Kidney (tissue), 14 donors: Measurements from ENCODE around the gene SLC6A17. TPM values are rescaled to one million over a fixed set of nuclear protein-coding genes. Genes with fewer than 3 reads are reported as not detected.

Experiments used
- DNase-seq, 5 donors: peaks; one replicate each; pipeline ENCODE4 v3.0.0-alpha.2; 2013 to 2020
- FAIRE-seq: peaks from 2 replicates; lab custom pipeline; 2012; peaks lifted over from hg19 to GRCh38; lab: Jason Lieb, UNC
- H3K27ac ChIP-seq, 2 donors: one replicate each; pipeline ENCODE4 v1.7.0; 2013; ENCODE audit warnings: low read depth in 2 of 2, low read length in 2 of 2, inconsistent platforms in 1 of 2
- H3K27me3 ChIP-seq: one replicate; pipeline ENCODE4 v1.7.1; 2013; ENCODE audit warnings: low read length, inconsistent platforms; ENCODE audit not compliant: control insufficient read depth, insufficient read depth
- H3K36me3 ChIP-seq, 3 donors: one replicate each; pipeline versions ENCODE4 v1.7.0 to v1.7.1; 2013; ENCODE audit warnings: low read length in 3 of 3, control low read depth in 1 of 3, inconsistent platforms in 1 of 3; ENCODE audit not compliant: insufficient read depth in 3 of 3, control insufficient read depth in 2 of 3
- H3K4me1 ChIP-seq, 3 donors: one replicate each; pipeline versions ENCODE4 v1.7.0 to v1.7.1; 2013; ENCODE audit warnings: low read length in 3 of 3, inconsistent platforms in 1 of 3, low read depth in 1 of 3; ENCODE audit not compliant: control insufficient read depth in 2 of 3, insufficient read depth in 2 of 3
- H3K4me3 ChIP-seq, 3 donors: one replicate each; pipeline versions ENCODE4 v1.7.0 to v1.8.1; 2013; ENCODE audit warnings: low read length in 3 of 3, control low read depth in 1 of 3, inconsistent platforms in 1 of 3
- H3K9ac ChIP-seq, 3 donors: one replicate each; pipeline versions ENCODE4 v1.7.0 to v1.7.1; 2013; ENCODE audit warnings: low read length in 3 of 3, control low read depth in 1 of 3, inconsistent platforms in 1 of 3
- H3K9me3 ChIP-seq, 3 donors: one replicate each; pipeline versions ENCODE4 v1.7.0 to v1.7.1; 2013; ENCODE audit warnings: low read length in 3 of 3, control low read depth in 1 of 3, inconsistent platforms in 1 of 3; ENCODE audit not compliant: control insufficient read depth in 2 of 3, insufficient read depth in 1 of 3
- intact Hi-C: fragments of 100-400 bp; cut with DNase I; formaldehyde crosslinking; loops from one replicate; pipeline ENCODE4 v1.11.1; 2022
- polyA plus RNA-seq: library from polyadenylated mRNA; stranded (reverse); fragments of 350-450 nt; fragmentation: Illumina TruSeq; extraction: RNeasy Lipid Tissue Mini Kit (QIAGEN cat#74804); gene quantifications from one replicate; pipeline ENCODE4 v1.2.3, GENCODE V29; 2014; ENCODE audit warnings: low read depth, low replicate concordance; ENCODE audit not compliant: insufficient read depth
- total RNA-seq: library from RNA; stranded (reverse); fragmentation: NEBNext Ultra II Directional; extraction: Animal tissue kit (Norgen Biotek cat#: 25700); gene quantifications from one replicate; pipeline ENCODE4 v1.2.1, GENCODE V29; 2021
- TF ChIP-seq, protein P1 (sequence below): IDR thresholded peaks from 3 replicates; pipeline ENCODE4 v1.5.1; 2012; ENCODE audit warnings: mild to moderate bottlenecking, moderate library complexity, borderline replicate concordance; ENCODE audit not compliant: insufficient read depth; ENCODE audit errors: extremely low read depth
- donor health status: control.
- donor health status: control.
- donor health status: control.
- donor health status: control.
- donor health status: control.
- donor health status: DM: yes; HTN: yes; CAD: no.
- donor health status: Normal renal cell carcinoma (clear cell type).

Gene SLC6A17
- total and polyA plus RNA-seq, 2 donors from 2014 or later, result 1.7 to 2.3 TPM

DNA sequence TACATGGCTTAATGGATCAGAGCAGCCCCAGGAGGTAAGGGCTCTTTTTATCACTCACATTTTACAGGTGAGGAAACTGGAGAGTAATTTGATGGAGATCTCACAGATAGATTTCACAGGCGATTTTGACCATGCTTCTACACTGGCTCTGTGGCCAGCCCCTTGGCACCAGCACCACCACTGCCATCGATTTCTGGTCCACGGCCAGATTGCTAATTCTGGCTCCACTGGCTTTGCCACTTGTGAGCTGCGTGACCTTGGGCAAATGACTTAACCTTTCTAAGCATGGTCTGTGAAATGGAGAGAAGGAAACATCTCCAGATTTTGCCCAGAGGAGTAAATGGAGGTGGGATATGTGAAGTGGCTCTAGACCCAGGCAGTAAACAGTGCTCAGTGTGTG, 92.4 kb downstream of the SLC6A17 start:
- Histone ChIP-seq H3K4me1 (peaks cover 0 to 4% (median 0%) of the 10 kb centered on the region in 3 donors), H3K9ac (no peak overlapping the region), H3K4me3 (no peak overlapping the region), H3K27ac (no peak overlapping the region), H3K27me3 (no peaks in the 10 kb centered on the region), H3K9me3 (no peaks in the 10 kb centered on the region), H3K36me3 (no peaks in the 10 kb centered on the region)
- intact Hi-C loops, result no loop called here
- TF ChIP-seq, protein P1, sequence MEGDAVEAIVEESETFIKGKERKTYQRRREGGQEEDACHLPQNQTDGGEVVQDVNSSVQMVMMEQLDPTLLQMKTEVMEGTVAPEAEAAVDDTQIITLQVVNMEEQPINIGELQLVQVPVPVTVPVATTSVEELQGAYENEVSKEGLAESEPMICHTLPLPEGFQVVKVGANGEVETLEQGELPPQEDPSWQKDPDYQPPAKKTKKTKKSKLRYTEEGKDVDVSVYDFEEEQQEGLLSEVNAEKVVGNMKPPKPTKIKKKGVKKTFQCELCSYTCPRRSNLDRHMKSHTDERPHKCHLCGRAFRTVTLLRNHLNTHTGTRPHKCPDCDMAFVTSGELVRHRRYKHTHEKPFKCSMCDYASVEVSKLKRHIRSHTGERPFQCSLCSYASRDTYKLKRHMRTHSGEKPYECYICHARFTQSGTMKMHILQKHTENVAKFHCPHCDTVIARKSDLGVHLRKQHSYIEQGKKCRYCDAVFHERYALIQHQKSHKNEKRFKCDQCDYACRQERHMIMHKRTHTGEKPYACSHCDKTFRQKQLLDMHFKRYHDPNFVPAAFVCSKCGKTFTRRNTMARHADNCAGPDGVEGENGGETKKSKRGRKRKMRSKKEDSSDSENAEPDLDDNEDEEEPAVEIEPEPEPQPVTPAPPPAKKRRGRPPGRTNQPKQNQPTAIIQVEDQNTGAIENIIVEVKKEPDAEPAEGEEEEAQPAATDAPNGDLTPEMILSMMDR, result no peak
- FAIRE-seq (no peak), DNase-seq (no peak)

DNA sequence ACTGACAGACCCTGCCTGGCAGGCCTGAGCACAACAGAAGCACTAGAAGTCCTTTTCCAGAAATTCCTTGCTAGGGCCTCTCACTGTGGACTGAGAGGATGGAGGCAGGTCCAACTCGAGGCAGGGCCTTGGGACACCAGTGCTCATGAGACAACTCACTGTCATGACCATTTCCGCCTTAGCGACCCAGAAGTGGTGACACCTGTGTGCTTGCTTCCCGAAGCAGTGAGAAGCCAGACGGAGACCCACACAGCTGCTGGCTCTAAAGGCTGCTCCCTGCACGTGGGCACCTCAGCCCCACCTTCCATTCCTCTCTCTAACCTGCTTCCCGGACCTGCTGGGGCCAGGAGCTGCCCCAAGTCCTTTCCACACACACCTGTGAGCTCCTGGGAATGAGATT, 92.9 kb downstream of the SLC6A17 start:
- intact Hi-C loops, result no loop called here
- FAIRE-seq (no peak), DNase-seq (no peak)
- Histone ChIP-seq H3K9me3 (no peaks in the 10 kb centered on the region), H3K27ac (no peak overlapping the region), H3K4me3 (no peak overlapping the region), H3K36me3 (no peaks in the 10 kb centered on the region), H3K4me1 (peaks cover 0 to 4% (median 0%) of the 10 kb centered on the region in 3 donors), H3K9ac (no peak overlapping the region), H3K27me3 (no peaks in the 10 kb centered on the region)
- TF ChIP-seq, protein P1, result no peak

DNA sequence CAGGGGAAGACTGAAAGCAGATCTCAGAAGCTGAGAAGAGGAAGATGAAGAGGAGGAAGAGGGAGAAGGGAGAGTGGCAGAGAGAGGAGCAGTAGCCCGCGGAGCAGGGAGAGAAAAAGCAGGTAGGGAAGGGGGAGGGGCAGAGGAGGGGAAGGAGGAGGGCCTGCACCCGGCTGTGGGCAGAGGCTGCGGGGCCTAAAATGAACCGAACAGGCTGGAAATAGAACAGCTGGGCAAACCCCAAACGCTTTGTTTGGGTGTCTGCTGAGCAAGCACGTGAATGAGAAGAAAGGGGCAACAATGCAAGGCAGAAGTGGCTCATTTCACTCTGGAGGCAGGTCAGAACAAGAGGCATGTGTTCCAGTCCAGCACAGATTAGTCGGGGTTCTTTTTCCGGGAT, 93.3 kb downstream of the SLC6A17 start:
- intact Hi-C loops, result no loop called here
- no peak overlapping the region for H3K27ac ChIP-seq
- FAIRE-seq (no peak), DNase-seq (no peak)
- H3K4me3 ChIP-seq, result no peak overlapping the region
- H3K27me3 ChIP-seq, result no peaks in the 10 kb centered on the region
- TF ChIP-seq, protein P1, result no peak
- H3K9ac ChIP-seq, result no peak overlapping the region
- no peaks in the 10 kb centered on the region for H3K9me3 ChIP-seq
- no peaks in the 10 kb centered on the region for H3K36me3 ChIP-seq
- peaks cover 0 to 4% (median 0%) of the 10 kb centered on the region in 3 donors for H3K4me1 ChIP-seq
